Left lobe of liver (tissue), 2 donors: ENCODE measurements around the gene SNX2. TPM values are rescaled to one million over a fixed set of nuclear protein-coding genes. Genes with fewer than 3 reads are reported as not detected.

Experiments
- ATAC-seq: fragments of 200-7000 bp; cut with Tn5 transposase; one replicate; pipeline ENCODE4 v1.9.1; 2020; ENCODE audit warnings: mild to moderate bottlenecking, moderate library complexity
- DNase-seq: peaks from one replicate; pipeline ENCODE4 v3.0.0-alpha.2; 2020; ENCODE audit warnings: low spot score
- total RNA-seq: library from RNA; stranded (reverse); gene quantifications from one replicate; pipeline ENCODE4 v1.2.1, GENCODE V29; 2021
- donor health status: DM: no; HTN: no; CAD: no; lungs with moderate emphysema.
- donor health status: DM: no; HTN: yes; CAD: no.

The SNX2 gene
- total RNA-seq, 1 donor from 2014 or later = 25.9 TPM

DNA sequence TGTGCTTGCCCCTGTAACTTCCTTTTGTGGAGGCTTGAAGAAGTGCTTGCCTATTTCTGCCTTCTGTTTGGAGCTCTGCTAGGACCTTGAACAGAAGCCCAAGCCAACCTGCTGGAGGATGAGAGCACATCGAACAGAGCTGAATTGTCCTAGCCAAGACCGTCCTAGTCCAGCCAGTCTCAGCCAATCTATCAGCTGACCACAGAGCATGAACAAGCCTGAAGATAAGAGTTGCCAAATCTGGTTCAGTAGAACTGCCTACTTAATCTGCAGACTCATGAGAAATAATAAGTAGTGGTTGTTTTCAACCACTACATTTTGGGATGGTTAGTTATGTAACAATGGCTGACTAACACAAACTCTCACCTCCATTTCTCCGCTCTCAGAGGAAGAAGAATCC is 4.4 kb upstream of the SNX2 start:
- ATAC-seq = no peak
- no peak for DNase-seq

DNA sequence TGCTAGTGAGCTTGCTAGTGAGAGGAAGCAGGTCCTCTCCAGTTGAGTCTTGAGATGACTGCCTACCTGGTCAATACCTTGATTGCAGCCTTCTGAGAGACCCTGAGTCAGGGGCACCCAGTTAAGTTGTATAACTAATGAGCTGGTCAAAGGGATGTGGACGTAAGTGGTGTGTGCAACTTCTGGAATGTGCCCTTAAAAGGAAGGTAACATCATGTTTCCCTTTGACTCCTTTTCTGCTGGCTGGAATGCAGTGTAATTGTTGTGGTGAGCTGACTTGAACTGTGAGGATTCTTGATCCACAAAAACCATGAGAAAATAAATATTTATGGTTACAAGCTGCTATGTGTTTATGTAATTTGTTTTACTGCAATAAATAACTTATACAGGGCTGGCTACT is 2.4 kb upstream of the SNX2 start:
- ATAC-seq = no peak

DNA sequence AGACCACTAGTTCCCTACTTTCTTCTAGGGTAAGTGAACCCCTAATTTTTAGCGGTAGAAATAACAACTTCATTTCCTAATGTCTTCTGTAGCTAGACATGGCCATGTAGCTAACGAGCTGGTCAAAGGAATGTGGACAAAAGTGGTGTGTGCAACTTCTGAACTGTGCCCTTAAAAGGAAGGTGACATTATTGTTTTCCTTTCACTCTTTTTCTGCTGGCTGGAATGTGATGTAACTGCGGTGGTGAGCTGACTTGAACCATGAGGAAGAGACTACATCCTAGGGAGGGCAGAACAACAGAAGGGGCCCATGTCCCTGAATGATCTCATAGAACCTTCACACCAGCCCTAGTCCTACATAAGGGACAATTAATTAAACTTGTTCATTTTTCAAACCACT is 1.3 kb upstream of the SNX2 start:
- DNase-seq = no peak
- no peak for ATAC-seq

More for the DNA sequence above, 2.4 kb upstream of the SNX2 start:
- DNase-seq = no peak

DNA sequence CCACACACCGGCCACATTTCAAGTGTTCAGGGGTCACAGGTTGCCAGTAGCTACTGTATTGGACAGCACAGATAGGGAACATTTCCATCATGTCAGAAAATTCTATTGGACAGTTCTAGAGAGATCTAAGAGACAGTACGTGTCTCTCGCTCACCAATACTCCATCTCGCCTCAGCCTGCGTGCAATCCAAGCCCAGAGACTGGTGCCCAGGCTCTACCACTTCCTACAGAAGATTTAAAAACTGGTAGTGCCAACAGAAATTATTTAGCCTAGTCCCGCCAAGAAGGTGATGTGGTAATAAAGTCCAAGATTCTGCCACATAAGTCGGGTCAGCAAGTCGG is 390 bp upstream of the SNX2 start:
- ATAC-seq (peak; percentile 46), DNase-seq (no peak)

DNA sequence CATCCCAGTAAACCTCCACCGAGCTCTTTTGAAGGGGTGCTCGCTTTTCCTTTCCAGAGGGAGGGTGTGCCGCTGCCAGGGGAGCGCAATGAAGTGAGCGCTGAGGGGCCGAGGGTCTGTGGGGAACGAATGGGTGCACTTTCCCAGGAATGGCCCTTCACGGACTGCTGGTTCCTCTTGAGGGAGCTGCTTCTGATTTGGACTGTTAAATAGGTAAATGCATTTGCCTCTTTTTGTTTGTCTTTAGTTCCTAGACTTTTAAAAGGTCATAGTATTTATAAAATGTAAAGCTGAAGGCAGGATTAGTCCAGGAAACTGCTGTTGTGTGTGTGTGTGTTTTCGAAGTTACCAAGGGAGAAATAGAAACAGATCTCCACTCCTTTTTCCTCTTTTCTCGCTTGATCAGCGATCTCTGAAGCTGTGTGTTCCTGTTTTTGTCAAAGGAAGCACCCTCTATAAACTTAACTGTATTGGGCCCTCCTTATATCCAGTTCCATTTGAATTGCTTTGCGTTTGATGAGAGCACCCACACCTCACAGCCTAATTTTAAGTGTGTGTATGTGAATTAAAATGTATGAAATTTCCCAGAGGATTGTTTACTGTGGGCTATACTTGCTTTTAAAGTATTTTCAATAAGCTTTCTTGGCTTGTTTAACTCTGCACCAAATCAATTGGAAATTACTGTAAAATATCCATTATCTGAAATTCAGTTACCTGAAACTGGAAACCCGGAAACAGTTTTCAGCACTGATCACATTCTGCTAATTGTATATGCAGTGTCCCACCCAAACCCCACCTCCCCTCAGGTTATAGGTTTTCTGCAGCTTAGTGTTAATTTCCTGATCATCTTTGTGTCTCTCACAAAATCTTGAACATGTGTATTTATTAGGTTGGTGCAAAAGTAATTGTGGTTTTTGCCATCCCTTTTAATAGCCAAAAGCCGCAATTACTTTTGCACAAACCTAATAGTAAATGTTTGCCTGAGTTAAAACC is 966 bp downstream of the SNX2 start:
- DNase-seq = no peak
- peak; percentile 13 for ATAC-seq

DNA sequence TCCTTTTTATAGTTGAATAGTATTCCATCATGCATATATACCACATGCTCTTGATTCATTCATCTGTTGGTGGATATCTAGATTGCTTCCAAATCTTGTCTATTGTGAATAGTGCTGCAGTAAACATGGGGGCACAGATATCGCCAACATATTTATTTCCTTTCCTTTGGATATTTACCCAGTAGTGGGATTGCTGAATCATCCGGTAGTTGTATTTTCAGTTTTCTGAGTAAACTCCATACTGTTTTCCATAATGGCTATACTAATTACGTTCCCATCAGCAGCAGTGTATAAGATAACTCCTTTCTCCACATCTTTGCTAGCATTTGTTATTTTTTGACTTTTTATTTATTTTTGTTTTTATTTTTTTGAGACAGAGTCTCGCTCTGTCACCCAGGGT is 3.3 kb downstream of the SNX2 start:
- ATAC-seq (no peak), DNase-seq (no peak)

DNA sequence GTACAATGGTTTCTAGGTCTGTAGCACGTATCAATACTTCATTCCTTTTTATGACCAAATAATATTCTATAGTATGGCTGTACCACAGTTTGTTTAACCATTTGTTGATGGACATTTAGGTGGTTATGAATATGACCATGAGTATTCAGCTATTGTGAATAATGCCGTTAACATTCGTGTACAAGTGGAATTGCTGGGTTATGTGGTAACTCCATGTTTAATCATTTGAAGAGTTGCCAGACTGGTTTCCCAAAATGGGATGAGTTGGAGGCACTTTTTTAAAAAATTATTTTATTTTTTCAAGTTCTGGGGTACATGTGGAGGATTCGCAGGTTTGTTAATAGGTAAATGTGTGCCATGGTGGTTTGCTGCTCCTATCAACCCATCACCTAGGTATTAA is 4.6 kb downstream of the SNX2 start:
- ATAC-seq (no peak), DNase-seq (no peak)

DNA sequence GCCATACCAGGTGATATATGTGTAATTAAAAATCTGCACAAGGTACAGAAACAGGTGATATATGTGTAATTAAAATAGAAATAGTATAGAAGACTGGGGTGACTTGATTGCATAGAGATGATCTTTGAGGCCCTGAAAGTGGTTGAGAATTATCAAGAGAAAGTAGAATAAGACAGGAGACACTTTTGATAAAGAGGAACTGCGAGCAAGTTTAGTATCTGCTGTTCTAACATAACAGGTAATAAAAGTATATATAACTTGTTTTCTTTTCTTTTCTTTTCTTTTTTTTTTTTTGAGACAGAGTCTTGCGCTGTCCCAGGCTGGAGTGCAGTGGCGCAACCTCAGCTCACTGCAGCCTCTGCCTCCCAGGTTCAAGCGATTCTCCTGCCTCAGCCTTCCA is 5.4 kb downstream of the SNX2 start:
- no peak for DNase-seq
- no peak for ATAC-seq

DNA sequence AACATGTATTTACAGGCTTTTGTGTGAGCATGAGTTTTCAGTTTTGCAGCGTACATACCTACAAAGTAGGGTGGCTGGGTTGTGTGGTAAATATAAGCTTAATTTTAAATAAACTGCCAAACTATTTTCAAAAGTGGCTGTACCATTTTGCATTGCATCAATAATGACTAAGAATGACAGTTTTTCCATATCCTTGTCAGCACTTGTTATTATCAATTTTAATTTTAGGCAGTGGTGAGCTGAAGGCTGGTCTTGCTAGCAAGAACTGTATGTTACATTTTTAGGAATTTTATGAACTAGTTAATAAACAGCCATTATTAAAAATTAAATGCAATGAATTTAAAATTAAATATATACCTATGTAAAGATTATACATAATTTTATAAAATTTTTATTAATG is 6.6 kb downstream of the SNX2 start:
- DNase-seq (no peak), ATAC-seq (no peak)

DNA sequence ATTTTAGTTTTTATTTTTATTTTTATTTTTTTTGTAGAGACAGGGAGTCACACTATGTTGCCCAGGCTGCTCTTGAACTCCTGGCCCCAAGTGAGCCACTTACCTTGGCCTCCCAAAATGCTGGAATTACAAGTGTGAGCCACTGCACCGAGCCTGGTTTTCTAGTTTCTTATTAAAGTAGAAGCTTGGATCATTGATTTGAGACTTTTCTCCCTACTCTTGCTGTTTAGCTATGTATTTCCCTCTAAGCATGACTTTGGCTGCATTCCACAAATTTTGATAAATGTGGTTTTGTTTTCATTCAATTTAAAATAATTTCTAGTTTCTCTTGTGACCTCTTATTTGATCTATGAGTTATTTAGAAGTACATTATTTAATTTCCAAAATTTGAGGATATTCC is 10.4 kb downstream of the SNX2 start:
- no peak for ATAC-seq

DNA sequence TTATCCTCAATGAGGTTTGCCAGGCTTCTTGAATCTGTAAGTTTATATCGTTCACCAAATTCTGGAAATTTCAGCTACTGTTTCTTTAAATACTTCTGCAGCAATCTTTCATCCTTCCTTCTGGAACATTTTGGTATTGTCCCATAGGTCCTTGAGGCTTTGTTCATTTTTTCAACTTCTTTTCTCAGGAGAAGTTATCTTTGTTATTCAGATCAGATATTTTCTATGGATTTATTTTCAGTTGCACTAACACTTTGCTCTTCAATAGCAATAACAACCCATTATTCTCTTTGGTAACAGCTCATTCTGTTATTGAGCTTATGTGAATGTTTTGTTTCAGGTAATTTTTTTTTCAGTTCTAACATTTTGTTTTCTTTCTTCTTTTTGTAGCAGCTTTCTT is 13.5 kb downstream of the SNX2 start:
- no peak for DNase-seq
- ATAC-seq = no peak

More for the DNA sequence above, 10.4 kb downstream of the SNX2 start:
- DNase-seq = no peak

DNA sequence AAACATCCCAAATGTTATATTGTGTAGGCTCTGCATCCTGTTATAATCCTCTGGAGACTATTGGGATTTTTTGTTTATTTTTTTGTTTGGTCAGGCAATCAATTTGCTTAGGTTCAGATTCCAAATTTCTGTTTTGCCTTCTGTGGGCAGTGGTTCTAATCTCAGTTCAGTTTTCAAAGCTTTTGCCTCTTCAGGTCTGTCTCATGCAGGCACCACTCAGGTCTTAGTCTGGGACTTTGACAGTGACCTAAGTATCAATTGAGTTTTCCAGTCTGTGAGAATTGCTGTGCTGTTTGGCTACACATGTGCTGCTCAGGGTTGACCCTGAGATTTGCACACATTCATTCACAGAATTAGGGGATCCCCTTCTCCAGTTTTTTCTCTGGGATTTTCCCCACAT is 14.1 kb downstream of the SNX2 start:
- DNase-seq (no peak), ATAC-seq (peak; percentile 67)

DNA sequence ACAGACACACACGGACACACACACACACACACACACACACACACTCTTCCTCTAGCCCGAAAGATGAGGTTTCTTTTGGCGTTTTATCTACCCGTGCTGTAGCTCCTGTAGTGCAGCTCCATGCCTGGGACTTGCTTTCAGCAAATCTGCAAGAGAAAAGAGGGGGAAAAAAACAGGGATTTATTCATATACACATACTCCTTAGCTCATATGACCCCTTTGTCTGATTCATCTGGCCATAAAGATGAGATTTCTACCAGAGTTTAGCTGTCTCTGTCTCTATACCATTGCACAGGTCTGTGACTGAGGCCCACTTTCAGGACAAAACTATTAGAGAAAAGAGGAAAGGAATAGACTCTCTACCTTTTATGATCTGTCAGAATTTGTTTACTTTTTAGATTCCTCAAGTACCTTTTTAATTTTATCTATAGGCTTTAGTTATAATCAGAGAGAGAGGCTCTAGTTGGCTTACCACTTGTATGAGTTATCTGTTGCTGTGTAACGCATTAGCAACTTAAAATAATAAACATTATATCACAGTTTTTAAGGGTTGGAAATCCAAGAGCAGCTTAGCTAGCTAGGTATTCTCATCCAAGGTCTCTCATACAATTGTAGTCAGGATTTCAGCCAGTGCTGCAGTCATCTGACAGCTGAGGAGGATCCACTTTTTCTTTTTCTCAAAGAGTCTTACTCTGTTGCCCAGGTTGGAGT is 14.7 kb downstream of the SNX2 start:
- DNase-seq (no peak), ATAC-seq (no peak)

DNA sequence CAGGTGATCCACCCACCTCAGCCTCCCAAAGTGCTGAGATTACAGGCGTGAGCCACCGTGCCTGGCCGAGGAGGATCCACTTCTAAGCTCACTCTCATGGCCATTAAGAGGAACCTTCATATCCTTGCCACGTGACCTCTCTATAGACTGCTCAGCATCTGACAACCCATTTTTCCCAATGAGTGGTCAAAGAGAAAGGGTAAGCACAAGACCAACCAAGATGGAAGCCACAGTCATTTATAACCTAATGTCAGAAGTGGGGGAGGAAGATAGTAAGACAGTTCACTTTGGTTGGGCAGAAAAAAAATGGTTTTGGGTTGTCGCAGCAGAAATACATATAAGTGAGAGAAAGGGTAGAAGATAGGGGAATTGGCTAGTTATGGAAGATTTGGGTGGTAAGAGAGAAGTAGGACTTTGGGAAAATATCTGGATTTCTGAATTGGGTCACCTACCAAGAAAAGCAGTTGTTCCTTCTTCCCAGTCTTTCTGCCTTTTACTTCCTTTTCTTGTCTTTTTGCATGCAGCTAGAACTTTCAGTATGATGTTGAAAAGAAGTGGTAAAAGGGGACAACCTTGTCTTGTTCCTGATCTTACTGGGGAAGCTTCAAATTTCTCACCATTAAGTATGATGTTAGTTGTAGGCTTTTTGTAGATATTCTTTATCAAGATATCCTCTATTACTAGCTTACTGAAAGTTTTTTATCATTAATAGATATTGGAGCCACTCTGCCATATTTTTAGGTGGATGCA is 15.6 kb downstream of the SNX2 start:
- DNase-seq (no peak), ATAC-seq (no peak)

DNA sequence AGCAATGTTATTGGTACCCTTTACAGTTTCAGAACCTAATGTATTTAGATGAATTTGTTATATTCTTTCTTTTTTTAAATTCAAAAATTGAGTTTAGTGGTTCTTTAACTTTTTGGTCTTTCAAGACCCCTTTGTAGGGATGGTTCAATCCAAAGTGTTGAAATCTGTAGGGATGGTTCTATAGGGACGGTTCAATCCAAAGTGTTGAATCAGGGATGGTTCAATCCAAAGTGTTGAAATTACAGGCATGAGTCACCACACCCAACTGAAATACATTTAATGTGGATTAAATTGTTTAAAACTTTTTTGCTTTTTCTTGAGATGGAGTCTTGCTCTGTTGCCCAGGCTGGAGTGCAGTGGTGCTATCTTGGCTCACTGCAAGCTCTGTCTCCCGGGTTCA is 30.6 kb downstream of the SNX2 start:
- DNase-seq (no peak), ATAC-seq (no peak)

DNA sequence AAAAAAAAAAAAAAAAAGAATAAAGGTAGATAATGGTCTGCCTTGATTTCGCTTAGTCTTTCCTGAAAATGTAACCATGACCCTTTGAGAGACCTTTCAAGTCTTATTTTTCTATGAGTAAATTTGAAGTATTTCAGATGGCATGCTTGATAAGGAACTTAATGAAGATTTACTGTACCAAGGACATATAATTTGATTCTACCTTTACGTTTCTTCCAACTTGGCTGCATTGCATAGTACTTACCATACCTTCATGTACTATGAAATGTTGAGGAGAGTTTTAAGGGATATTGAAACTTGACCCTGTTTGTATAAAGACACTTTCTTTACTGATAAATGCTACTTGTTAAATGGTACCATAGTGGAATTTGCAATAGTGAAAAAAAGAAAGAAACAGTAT is 35.5 kb downstream of the SNX2 start:
- DNase-seq (no peak), ATAC-seq (no peak)

DNA sequence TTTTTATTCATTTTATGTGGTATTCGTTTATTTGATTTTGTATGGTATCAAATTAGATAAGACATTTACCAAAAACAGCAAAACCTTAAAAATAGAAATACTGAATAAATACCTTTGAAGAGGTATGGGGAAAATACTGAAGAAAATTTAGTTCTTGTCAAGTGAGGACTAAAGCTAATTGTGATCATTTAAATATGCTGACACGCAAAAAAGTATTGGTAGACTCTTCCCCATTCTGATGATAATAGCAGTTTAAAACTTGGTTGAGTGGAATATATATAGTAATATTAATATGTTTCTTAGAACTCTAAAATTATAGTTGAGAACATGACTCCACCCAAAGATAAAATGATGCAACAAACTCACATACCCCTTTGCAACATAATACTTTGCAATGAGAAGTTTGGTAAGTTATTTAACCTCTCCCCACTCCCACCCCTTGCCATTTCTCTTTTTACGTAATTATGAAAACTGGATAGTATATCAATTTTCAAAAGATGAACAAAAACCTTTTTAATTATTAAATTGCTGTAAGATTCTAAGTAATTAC is 40.4 kb downstream of the SNX2 start:
- ATAC-seq (no peak), DNase-seq (no peak)

DNA sequence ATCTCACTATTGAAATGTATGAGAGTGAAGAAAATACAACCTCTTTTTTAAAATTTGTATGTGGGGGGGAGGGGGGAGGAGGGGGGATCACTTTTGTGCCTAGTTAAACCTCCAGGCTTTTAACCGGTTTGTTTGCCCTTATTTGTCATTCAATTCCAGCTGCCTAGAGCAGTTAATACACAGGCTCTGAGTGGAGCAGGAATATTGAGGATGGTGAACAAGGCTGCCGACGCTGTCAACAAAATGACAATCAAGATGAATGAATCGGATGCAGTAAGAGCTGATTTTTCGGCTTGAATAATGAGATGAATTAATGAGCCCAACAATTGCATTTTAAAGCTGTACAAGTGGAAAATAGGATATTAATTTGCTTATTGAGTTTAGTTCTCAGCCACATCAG is 41.9 kb downstream of the SNX2 start:
- DNase-seq (no peak), ATAC-seq (no peak)

DNA sequence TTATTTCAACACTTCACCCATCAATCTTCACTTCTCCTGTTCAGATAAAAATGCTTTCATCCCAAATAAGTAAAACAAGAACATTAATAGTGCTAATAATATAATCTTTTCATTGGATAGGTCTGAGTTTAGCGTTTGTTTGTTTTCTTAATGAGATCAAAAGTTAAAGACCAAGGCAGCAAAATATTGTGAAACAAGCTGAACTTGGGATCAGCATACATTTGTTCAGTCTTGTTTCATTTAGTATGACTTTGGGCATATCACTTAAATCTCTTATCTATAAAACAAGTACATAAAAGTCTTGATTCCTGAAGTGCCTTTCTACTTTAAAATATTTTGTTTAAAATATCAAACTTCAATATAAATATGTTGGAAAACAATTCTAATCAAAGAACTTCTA is 57.1 kb downstream of the SNX2 start:
- ATAC-seq = peak; percentile 69
- DNase-seq = no peak

DNA sequence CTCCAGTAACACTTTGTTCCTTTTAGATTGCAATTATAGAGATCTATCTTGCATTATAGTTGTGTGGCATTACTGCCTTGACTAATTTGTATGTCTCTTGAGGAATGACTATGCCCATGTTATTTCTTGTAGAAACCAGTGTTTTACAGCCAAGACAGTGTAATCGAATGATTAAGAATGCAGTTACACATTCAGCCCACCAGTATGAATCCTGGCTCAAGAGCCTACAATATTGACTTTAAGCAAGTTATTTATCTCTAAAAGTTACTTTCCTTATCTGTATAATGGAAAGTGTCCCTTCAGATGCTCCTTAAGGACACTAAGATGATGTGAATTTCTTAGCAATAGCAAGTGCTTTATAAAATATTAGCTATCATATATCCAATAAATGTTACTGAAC is 60.8 kb downstream of the SNX2 start:
- no peak for ATAC-seq

DNA sequence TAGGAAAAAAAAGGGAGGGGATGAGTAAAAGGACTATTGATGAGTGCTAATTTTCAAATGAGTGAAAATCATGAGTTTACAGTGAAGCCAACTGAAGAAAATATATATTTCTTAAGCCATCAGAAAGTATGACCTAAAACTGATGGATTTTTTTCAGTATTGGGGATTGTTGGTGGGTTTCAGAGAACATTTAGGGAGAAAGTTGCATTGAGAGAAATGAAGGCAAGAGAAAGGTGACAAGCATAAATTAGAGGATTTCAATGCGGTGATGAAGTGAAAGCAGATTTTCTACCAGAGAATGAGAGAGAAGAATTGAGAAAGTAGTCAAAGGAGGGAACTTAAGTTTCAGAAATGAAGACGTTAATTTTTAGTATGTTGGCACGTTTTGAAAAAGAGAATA is 62.1 kb downstream of the SNX2 start:
- DNase-seq (no peak), ATAC-seq (no peak)

More for the DNA sequence above, 60.8 kb downstream of the SNX2 start:
- DNase-seq = no peak
